Measurements from ENCODE around the gene MYO9B.

MYO9B gene, protein sequence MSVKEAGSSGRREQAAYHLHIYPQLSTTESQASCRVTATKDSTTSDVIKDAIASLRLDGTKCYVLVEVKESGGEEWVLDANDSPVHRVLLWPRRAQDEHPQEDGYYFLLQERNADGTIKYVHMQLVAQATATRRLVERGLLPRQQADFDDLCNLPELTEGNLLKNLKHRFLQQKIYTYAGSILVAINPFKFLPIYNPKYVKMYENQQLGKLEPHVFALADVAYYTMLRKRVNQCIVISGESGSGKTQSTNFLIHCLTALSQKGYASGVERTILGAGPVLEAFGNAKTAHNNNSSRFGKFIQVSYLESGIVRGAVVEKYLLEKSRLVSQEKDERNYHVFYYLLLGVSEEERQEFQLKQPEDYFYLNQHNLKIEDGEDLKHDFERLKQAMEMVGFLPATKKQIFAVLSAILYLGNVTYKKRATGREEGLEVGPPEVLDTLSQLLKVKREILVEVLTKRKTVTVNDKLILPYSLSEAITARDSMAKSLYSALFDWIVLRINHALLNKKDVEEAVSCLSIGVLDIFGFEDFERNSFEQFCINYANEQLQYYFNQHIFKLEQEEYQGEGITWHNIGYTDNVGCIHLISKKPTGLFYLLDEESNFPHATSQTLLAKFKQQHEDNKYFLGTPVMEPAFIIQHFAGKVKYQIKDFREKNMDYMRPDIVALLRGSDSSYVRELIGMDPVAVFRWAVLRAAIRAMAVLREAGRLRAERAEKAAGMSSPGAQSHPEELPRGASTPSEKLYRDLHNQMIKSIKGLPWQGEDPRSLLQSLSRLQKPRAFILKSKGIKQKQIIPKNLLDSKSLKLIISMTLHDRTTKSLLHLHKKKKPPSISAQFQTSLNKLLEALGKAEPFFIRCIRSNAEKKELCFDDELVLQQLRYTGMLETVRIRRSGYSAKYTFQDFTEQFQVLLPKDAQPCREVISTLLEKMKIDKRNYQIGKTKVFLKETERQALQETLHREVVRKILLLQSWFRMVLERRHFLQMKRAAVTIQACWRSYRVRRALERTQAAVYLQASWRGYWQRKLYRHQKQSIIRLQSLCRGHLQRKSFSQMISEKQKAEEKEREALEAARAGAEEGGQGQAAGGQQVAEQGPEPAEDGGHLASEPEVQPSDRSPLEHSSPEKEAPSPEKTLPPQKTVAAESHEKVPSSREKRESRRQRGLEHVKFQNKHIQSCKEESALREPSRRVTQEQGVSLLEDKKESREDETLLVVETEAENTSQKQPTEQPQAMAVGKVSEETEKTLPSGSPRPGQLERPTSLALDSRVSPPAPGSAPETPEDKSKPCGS (N-terminal part only)

GRCh38 chr19:17075035-17075863, at the start of gene MYO9B, which contains the start of gene HAUS8:
Gene MYO9B (plus strand): TSS chr19:17075777. CDS start chr19:17101718, 25,941 bp downstream.
Gene HAUS8 (minus strand): TSS chr19:17075452. CDS start chr19:17075422, 30 bp downstream.
- peak within 1 kb of the TSS; percentile 95 for H3K4me3 ChIP-seq (ENCODE audit: low read depth, low read length)

DNA sequence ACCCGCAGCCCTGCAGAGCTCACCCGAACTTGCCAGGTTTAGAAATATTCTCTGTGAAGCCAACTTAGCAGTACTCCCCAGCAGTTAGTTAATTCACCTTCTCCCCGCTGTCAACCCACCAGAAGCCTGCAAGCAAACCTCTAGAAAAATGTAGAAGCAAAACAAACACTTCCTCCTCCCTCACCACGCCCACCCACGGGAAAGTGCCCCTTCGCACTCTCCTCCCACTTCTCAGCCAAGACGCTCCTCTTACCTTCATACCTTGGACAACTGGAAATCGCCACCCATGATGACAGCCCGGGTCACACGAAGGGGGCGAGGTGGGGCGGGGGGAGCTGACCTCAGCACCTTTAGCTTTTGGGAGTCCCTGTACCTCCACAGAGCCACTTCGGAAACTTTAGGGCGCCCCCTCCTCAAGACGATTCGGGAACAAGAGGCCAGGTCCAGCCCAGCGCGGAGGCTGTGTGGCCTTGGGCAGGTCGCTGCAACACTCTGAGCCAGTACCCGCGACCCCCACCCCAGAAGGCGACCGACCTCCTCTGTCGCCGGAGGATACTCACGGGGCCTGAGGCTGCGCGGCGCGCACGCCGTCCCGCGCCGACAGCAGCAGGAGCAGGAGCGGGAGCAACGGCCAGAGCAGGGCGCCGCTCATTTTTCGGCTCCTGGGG, 49.5 kb upstream of the MYO9B start:
- H3K4me3 ChIP-seq (ENCODE audit: low read depth, low read length), result peak overlapping the region; percentile 74

GRCh38 chr19:17026706-17027534, 48.7 kb upstream of the MYO9B start, which contains the start of gene CPAMD8:
Gene CPAMD8 (minus strand): TSS chr19:17026810. CDS start chr19:17026642, 168 bp downstream.
- peak within 1 kb of the TSS; percentile 74 for H3K4me3 ChIP-seq (ENCODE audit: low read depth, low read length)

- no peak overlapping the region for H3K4me3 ChIP-seq (ENCODE audit: low read depth, low read length)
These were observed 48.0 kb upstream of the MYO9B start for GRCh38 chr19:17027535-17027975.

DNA sequence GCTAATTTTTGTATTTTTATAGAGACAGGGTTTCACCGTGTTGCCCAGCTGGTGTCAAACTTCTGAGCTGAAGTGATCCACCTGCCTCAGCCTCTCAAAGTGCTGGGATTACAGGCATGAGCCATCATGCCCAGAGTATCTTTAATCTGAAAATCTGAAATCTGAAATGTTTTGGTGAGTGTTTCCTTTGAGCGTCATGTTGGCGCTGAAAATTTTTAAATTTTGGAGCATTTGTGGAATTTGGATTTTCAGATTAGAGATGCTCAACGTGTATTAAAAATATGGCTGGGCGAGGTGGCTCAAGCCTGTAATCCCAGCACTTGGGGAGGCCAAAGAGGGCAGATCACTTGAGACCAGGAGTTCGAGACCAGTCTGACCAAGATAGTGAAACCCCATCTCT, 43.8 kb upstream of the MYO9B start:
- no peak overlapping the region for H3K4me3 ChIP-seq (ENCODE audit: low read depth, low read length)

DNA sequence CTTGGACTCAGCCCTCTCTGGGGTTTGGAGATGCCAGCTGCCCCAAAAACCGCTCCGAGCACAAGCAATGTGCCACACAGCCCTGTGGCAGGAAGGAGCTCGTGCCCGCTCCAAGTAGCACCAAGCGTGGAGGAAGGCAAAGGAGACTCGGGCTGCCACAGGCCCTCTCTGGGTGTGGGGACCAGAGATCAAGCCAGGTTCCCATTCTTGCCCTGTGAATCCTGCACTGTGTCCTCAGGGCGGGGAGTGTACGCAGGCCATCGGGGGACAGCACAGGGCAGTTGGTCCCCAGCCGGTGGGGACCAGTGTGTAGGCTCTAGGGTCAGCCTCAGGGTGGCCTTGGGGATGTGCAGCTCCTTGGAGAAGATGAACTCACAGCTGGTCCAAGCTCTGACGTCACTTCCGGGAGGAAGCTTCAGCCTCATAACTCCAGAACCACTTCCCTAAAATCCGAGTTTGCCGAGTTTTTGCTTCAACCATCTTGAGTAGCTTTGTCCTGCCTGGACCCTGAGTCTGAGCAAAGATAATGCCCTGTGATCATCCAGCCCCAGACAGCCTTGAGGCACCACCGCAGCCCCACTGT, 39.6 kb upstream of the MYO9B start:
- no peak overlapping the region for H3K4me3 ChIP-seq (ENCODE audit: low read depth, low read length)

DNA sequence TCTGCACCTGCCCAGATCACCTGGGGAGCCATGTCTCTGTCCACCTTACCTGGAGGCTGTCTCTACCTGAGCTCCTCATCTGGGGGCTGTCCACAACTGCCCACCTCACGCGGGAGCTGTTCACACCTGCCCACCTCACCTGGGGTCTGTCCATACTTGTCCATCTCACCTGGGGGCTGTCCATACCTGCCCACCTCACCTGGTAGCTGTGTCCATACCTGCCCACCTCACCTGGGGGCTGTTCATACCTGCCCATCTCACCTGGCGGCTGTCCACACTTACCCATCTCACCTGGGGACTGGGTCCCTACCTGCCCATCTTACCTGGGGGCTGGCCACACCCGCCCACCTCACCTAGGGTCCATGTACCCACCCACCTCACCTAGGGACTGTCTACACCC, 38.9 kb upstream of the MYO9B start:
- H3K4me3 ChIP-seq (ENCODE audit: low read depth, low read length), result no peak overlapping the region

DNA sequence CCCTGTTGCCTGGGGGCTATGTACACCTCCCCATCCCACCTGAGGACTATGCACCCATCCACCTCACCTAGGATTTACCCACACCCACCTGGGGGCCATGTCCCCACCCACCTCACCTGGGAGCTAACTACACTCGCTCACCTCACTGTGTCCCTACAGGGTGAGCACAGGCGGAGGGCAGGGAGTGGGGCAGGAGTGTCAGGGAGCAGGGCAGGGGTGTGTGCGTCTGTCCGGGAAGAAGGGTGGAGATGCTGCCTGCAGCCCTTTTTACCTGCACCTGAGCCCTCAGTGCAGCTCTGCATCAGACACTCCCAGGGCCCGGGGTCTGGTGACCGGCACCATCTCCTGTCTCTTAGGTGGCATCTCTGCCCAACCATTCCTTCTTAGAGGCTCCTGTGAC, 38.4 kb upstream of the MYO9B start:
- no peak overlapping the region for H3K4me3 ChIP-seq (ENCODE audit: low read depth, low read length)

- H3K4me3 ChIP-seq (ENCODE audit: low read depth, low read length), result no peak overlapping the region
These were observed 37.5 kb upstream of the MYO9B start for GRCh38 chr19:17037966-17038500.

- no peak overlapping the region for H3K4me3 ChIP-seq (ENCODE audit: low read depth, low read length)
These were observed 33.6 kb upstream of the MYO9B start for GRCh38 chr19:17041976-17042375.

DNA sequence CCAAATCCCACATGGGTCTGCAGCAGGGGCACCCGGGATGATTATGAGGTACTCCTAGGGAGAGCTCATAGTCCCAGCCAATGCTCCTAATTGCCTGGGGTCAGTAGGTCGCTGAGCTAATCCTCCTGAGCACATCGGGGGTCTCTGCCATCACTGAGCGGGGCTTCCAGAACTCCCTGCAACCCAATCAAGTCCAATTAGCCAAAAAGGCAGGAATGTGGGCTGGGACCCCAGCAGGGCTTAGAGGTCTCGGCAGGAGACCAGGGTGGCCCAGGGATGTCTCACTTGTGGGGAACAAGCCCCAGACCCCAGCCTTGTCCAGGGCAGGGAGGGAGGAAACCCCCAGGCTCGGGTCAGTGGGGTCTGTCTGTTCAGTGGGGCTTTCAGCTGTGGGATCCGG, 31.8 kb upstream of the MYO9B start:
- H3K4me3 ChIP-seq (ENCODE audit: low read depth, low read length), result no peak overlapping the region

GRCh38 chr19:17045907-17046502, 29.6 kb upstream of the MYO9B start:
- H3K4me3 ChIP-seq (ENCODE audit: low read depth, low read length), result no peak overlapping the region

GRCh38 chr19:17048885-17049453, 26.6 kb upstream of the MYO9B start:
- H3K4me3 ChIP-seq (ENCODE audit: low read depth, low read length), result no peak overlapping the region

- no peak overlapping the region for H3K4me3 ChIP-seq (ENCODE audit: low read depth, low read length)
These were observed 25.8 kb upstream of the MYO9B start for GRCh38 chr19:17049711-17050280.

GRCh38 chr19:17052439-17052838, 23.1 kb upstream of the MYO9B start:
- H3K4me3 ChIP-seq (ENCODE audit: low read depth, low read length), result no peak overlapping the region

GRCh38 chr19:17054746-17055145, 20.8 kb upstream of the MYO9B start:
- no peak overlapping the region for H3K4me3 ChIP-seq (ENCODE audit: low read depth, low read length)

DNA sequence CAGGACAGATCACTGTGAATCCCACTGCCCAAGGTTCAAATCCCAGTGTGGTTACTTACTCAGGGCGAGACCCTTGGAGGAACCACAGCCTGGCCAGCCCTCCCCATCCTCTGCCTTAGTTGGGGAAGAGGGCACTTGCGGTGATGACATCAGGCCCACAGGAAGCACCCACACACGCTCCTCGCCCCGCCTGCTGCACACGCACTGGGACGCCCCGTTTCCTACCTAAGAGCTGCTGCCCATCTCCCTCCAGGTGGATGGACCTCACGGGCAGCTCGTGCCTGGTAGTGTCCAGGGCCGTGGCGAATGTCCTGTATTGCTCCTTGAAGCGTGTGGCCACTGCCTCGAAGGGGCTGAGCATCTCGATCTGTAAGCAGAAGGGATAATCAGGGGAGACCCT, 19.9 kb upstream of the MYO9B start:
- H3K4me3 ChIP-seq (ENCODE audit: low read depth, low read length), result no peak overlapping the region
